Right lobe of liver (tissue), 4 donors: Measurements from ENCODE around the gene CDC42BPB.

Source experiments
- POLR2A ChIP-seq: fragments of 450-650 bp; IDR thresholded peaks from one replicate; pipeline ENCODE4 v1.6.1; 2017; ENCODE audit warnings: antibody characterized with exemption, mild to moderate bottlenecking
- TF ChIP-seq, protein P1 (sequence below), 4 donors: fragments of 200-600 bp in 3 of 4; fragments of 450-650 bp in 1 of 4; IDR thresholded peaks; one replicate each; pipeline versions ENCODE4 v1.5.1 to v1.8.0; 2016 to 2022; ENCODE audit warnings: antibody characterized with exemption in 4 of 4, mild to moderate bottlenecking in 2 of 4
- donor health status: DM: no; HTN: no; CAD: no.
- donor health status: DM: no; HTN: no; CAD: no.
- donor health status: DM: no; HTN: yes; CAD: no.

GRCh38 chr14:102898298-102898697, 159.1 kb downstream of the CDC42BPB start:
- TF ChIP-seq, protein P1, sequence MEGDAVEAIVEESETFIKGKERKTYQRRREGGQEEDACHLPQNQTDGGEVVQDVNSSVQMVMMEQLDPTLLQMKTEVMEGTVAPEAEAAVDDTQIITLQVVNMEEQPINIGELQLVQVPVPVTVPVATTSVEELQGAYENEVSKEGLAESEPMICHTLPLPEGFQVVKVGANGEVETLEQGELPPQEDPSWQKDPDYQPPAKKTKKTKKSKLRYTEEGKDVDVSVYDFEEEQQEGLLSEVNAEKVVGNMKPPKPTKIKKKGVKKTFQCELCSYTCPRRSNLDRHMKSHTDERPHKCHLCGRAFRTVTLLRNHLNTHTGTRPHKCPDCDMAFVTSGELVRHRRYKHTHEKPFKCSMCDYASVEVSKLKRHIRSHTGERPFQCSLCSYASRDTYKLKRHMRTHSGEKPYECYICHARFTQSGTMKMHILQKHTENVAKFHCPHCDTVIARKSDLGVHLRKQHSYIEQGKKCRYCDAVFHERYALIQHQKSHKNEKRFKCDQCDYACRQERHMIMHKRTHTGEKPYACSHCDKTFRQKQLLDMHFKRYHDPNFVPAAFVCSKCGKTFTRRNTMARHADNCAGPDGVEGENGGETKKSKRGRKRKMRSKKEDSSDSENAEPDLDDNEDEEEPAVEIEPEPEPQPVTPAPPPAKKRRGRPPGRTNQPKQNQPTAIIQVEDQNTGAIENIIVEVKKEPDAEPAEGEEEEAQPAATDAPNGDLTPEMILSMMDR (IDR thresholded peaks at IDR 0.05), result no peak
- TF ChIP-seq POLR2A, result no peak
